ENCODE measurements around the gene KRT28.
"Not testable (repeated sequence)": the region's sequence is repeated elsewhere in the genome, so short reads cannot be mapped to it uniquely, and the experiment has no call there.

KRT28 gene

DNA sequence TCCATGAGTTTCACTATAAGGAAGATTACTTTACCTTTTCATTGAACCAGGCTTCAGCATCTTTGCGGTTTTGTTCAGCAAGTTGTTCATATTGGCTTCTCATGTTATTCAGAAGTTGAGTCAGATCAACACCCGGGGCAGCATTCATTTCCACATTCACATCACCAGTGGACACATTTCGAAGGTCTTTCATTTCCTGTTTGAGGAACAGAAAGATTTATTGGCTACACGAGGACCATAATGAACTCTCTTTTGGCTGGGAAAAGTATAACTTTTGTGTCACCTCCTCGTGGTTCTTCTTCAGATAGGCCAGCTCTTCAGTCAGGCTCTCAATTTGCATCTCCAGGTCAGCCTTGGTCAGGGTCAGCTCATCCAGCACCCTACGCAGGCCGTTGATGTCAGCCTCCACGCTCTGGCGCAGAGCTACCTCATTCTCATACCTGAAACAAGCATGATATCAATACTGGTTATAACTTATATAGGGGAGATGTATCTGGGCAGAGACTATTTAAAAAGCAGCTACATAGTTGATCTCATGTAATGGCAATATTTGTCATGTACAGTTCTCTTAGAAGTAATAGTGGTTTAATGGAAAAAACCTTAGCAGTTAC is 20.6 kb upstream of the KRT28 start:
- no peak for DNase-seq (ENCODE audit: low read depth)
- H3K4me3 ChIP-seq (ENCODE audit: low read depth, low read length), result no peak overlapping the region

DNA sequence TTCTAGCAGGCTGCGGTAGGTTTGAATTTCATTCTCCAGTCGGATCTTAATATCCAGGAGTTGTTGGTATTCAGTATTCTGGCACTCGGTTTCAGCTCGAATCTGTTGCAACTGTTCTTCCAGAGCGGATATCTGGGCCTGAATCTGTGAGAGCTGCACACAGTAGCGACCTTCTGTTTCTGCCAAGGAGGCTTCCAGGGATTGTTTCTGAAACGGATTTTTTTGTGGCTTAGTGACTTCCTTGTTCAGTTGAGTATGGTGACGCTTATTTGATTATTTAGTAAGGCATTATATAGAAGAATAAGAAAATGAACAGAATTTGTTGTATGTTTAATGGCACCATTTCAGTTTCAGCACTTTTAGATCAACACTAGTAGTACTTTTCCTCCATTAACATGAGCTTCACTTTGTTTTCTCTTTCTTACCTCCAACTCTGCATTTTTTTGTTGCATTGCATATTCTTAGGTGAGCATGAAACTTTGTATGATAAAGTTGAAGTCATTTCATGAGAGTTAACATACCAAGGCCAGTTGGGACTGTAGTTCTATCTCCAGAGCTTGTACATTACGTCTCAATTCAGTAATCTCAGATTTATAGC is 19.9 kb upstream of the KRT28 start:
- peak overlapping the region; percentile 65 for H3K4me3 ChIP-seq (ENCODE audit: low read depth, low read length)
- no peak for DNase-seq (ENCODE audit: low read depth)

DNA sequence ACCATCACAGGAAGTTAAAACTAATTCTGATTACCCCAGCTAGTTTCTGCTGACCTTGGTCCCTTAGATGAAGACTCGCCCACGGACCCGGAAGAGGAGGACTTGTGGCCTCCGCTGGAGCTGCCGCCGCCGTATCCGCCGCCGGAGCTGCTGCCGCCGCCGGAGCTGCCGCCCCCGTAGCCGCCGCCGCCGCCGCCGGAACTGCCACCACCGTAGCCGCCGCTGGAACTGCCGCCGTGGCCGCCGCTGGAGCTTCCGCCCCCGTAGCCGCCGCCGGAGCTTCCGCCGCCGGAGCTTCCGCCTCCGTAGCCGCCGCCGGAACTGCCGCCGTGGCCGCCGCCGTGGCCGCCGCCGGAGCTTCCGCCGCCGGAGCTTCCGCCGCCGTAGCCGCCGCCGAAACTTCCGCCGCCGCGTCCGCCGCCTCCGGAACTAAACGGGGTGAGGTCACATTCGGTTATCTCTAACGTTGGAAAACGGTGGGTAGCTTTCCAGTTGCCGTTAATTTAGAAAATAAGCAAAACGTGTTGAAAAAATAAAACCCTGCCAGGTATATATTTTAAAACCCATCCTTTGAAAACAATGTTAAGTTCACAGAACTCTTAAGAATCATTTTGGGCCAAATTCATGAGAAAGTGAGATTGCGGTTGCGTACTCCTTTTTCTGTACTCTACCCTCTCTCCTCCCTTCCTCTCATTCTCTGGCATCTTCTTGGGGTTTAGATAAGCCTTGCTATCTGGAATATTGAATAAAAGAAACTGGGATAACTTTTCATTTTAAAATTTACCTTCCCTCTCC is 19.2 kb upstream of the KRT28 start:
- peak overlapping the region; percentile 70 for H3K4me3 ChIP-seq (ENCODE audit: low read depth, low read length)
- no peak for DNase-seq (ENCODE audit: low read depth)

GRCh38 chr17:40818343-40818732 is 18.6 kb upstream of the KRT28 start:
- no peak for DNase-seq (ENCODE audit: low read depth)
- H3K4me3 ChIP-seq (ENCODE audit: low read depth, low read length), result peak overlapping the region; percentile 70

GRCh38 chr17:40817103-40817682 is 17.4 kb upstream of the KRT28 start:
- DNase-seq (ENCODE audit: low read depth), result no peak

DNA sequence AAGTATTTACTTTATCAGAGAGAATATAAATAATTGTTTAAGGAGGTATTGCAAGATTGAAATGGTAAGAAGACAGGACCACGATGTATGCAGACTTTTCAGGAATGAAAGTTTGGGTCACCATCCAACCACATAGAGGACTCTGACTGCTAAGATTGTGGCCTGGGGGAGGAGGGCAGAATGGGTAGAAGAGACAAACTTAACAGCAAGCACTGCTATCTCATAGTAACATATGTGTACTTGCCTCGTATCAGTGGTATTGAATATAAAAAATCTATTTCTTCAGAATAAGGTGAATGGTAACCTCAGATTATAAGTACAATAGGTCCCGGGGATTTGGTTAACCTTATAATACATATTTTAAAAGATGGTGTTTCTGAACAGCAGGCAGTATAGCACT is 16.8 kb upstream of the KRT28 start:
- H3K4me3 ChIP-seq (ENCODE audit: low read depth, low read length), result no peak overlapping the region
- DNase-seq (ENCODE audit: low read depth), result no peak

More at GRCh38 chr17:40817103-40817682, 17.4 kb upstream of the KRT28 start:
- H3K4me3 ChIP-seq (ENCODE audit: low read depth, low read length), result no peak overlapping the region

GRCh38 chr17:40815381-40815780 is 15.6 kb upstream of the KRT28 start:
- H3K4me3 ChIP-seq (ENCODE audit: low read depth, low read length), result no peak overlapping the region
- DNase-seq (ENCODE audit: low read depth), result no peak

GRCh38 chr17:40814657-40815056 is 14.9 kb upstream of the KRT28 start:
- DNase-seq (ENCODE audit: low read depth); H3K4me3 ChIP-seq (ENCODE audit: low read depth, low read length): not testable (repeated sequence)

DNA sequence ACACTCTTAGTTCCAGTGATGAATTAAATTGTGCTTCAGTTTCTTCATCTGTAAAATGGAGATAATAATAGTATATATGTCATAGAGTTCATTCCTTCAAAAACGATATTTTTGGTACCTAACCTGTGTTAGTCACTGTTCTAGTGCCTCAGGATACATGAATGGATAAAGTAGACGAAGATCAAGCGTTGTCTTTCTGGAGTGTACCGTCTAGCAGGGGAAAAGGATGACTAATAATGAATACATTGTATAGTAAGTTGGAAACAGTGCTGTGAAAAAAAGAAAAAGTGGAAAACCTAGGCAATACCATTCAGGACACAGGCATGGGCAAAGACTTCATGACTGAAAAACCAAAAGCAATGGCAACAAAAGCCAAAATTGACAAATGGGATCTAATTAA is 14.0 kb upstream of the KRT28 start:
- no peak for DNase-seq (ENCODE audit: low read depth)
- H3K4me3 ChIP-seq (ENCODE audit: low read depth, low read length), result no peak overlapping the region

DNA sequence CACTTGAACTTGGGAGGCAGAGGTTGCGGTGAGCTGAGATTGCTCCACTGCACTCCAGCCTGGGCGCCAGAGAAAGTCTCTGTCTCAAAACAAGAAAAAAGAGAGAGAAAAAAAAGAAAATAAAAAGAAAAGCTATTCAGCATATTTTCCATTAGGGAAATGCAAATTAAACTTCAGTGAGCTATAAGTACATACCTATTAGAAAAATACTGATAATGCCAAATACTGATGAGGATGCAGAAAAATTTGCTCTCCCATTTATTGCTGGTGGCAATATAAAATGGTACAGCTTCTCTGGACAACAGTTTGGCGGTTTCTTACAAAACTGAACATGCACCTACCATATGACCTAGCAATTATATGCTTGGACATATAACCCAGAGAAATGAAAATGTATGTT is 12.9 kb upstream of the KRT28 start:
- no peak overlapping the region for H3K4me3 ChIP-seq (ENCODE audit: low read depth, low read length)
- DNase-seq (ENCODE audit: low read depth), result no peak

DNA sequence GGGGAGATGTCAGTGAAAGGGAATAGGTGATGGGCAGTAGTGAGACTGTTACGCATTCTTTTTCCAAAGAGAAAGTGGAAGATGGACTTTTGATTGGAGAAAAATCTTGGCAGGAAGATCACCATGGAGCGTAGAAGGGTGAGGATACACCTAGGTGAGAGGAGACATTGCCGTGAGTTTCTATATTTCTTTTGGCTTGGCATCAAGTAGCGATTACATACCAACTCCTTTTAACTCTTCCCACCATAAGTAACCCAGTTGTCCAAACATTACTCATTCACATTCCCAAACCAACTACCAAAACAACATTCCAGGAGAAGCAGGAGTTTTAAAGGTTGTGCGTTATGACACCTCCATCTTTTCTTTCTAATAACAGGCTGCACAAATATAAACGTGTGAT is 10.7 kb upstream of the KRT28 start:
- no peak overlapping the region for H3K4me3 ChIP-seq (ENCODE audit: low read depth, low read length)
- DNase-seq (ENCODE audit: low read depth), result no peak

- no peak overlapping the region for H3K4me3 ChIP-seq (ENCODE audit: low read depth, low read length)
- DNase-seq (ENCODE audit: low read depth), result no peak
These were observed 10.1 kb upstream of the KRT28 start for GRCh38 chr17:40809721-40810421.

GRCh38 chr17:40806131-40806530 is 6.4 kb upstream of the KRT28 start:
- no peak overlapping the region for H3K4me3 ChIP-seq (ENCODE audit: low read depth, low read length)
- no peak for DNase-seq (ENCODE audit: low read depth)

DNA sequence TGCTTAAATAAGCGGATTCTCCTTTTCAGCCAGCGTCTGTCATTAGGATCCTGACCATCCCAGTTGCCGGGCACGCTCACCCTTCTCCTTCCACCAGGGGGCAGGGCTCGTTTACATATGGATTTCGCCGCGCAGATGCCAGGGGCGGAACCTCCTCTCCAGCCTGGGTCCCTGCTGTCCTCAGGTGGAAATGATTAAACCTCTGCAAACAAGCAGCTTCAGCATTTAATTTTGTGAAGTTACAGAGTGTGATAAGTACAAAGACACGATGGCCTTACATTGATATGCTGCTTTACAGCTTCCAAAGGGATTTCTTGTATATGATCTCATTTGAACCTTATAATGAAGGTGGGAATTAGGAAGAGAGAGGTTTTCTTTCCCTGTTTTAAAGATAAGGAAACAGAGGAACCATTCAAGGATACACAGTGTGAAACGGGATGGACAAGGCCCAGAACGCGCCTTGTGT is 3.9 kb upstream of the KRT28 start:
- no peak overlapping the region for H3K4me3 ChIP-seq (ENCODE audit: low read depth, low read length)
- no peak for DNase-seq (ENCODE audit: low read depth)

- no peak for DNase-seq (ENCODE audit: low read depth)
- no peak overlapping the region for H3K4me3 ChIP-seq (ENCODE audit: low read depth, low read length)
These were observed 1.4 kb upstream of the KRT28 start for GRCh38 chr17:40801157-40801556.

DNA sequence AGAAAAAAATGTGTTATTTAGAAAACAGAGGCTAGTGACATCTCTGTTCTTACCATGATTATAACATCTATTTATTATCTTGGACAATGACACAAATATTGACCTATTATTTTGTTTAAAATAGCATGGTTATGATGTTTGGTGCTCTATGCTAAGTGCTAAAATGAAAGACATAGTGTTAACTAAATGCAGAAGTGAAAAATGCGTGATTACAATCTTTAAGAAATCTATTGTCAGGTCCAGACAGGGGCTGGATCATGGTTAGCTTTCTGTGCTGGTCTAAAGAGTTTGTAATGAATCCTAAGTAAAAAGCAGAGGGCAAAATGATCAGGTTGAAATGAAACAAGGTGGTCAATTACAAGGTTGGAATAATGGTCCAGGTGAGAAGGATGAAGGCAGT is 622 bp upstream of the KRT28 start:
- no peak overlapping the region for H3K4me3 ChIP-seq (ENCODE audit: low read depth, low read length)
- no peak for DNase-seq (ENCODE audit: low read depth)

- H3K4me3 ChIP-seq (ENCODE audit: low read depth, low read length), result no peak overlapping the region
- DNase-seq (ENCODE audit: low read depth), result no peak
These were observed 2.9 kb downstream of the KRT28 start for GRCh38 chr17:40796846-40797245.

GRCh38 chr17:40795019-40795667 is 4.6 kb downstream of the KRT28 start:
- DNase-seq (ENCODE audit: low read depth), result no peak
- H3K4me3 ChIP-seq (ENCODE audit: low read depth, low read length), result no peak overlapping the region

DNA sequence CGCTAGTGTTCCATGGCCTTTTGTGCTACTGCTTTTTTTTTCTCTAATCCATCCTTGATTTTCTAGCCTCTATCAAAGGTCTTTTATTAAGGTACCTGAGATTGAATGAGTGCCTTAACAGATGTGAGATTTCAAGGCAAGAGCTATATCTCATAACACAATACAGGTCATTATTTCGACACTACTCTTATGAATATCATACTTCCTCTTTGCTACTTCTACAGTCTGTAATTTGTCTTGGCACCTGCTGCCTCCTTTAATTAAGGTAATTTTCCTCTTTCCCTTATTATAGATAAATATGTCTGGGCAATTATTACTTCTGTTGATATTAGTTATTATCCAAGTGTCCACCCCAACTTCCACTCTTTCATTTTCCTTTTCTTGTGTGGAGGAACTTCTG is 5.3 kb downstream of the KRT28 start:
- no peak overlapping the region for H3K4me3 ChIP-seq (ENCODE audit: low read depth, low read length)
- no peak for DNase-seq (ENCODE audit: low read depth)
